NCI-H69 (cell line): ENCODE results near the gene DGKD.
"Not testable (repeated sequence)": the region's sequence is repeated elsewhere in the genome, so short reads cannot be mapped to it uniquely, and the experiment has no call there.

Experiments used
- DNase-seq: peaks from one replicate; lab custom pipeline; 2025; lab: John Stamatoyannopoulos, UW

DGKD gene

DNA sequence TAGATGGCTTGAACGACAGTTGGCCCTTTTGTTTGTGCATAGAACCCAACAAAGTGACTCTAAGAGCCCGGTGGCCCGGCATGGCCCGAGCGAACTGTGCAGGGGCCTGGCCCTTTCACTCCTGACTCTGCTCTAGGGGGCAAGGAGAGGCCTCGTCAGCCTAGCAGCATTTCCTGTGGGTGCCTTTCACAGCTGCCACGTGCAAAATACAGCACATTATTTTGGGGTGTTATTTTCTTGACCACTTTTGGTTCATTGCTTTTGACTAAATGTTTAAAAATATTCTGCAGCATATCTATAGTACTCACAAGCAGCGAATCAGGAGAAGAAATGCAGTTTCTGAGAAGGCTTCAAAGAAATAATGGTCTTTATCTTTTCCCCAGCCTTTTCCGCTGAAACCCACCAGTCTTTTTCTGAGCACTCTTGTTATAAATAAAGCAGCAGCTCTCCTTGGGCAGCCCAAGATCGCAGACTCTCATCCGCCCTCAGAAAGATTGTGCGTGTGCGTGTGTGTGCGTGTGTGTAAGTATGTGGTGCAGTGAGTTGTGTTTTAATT lies 31.3 kb downstream of the DGKD start:
- DNase-seq = no peak

DNA sequence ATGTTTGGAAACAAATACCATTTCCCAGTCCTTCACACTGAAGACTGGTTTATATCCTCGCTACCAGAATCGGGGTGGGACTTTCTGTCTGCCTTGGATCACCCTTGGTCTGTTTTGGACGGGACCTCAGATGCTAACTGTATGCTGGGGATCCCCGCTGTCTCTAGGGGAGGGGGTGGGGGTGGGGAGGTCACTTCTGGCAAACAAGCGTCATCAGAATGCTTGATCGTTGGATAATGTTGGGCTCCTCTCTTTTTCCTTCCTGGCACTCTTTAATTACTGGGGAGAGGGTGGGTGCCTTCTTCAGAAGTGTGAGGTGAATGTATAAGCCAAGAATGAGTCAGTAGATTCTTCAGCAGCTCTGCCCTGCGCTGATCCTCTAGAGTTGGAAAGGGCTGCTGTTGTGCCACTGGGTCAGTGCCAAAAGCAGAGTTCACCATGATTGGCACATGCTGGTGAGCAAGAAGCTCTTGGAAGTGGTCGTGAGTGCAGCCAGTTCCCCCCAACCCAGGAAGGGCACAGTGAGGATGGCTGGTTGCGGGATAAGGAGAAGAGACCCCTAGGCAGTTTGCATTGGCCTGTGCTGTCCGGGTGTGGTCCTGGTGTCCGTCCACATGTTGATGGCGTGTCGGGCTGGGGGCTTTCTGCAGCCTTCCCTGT lies 32.2 kb downstream of the DGKD start:
- no peak for DNase-seq

DNA sequence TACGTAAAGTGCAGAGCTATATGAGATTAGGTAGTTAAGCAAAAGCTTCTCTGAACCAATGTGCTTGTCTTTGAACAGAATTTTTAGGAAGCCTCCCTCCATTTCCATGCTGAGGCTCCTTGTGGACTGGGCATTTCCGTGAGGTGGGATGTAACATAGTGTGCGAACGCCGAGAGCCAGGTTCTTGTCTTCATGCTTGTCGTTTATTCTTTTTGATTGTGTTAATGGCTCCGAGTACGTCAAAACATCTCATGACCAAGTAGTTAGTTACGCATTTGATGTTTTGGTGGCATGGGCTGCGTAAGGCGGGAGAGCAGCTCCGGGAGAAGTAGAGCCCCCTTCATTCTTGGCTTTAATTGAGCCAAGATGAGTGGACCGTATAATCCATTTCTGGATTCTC lies 32.9 kb downstream of the DGKD start:
- no peak for DNase-seq

DNA sequence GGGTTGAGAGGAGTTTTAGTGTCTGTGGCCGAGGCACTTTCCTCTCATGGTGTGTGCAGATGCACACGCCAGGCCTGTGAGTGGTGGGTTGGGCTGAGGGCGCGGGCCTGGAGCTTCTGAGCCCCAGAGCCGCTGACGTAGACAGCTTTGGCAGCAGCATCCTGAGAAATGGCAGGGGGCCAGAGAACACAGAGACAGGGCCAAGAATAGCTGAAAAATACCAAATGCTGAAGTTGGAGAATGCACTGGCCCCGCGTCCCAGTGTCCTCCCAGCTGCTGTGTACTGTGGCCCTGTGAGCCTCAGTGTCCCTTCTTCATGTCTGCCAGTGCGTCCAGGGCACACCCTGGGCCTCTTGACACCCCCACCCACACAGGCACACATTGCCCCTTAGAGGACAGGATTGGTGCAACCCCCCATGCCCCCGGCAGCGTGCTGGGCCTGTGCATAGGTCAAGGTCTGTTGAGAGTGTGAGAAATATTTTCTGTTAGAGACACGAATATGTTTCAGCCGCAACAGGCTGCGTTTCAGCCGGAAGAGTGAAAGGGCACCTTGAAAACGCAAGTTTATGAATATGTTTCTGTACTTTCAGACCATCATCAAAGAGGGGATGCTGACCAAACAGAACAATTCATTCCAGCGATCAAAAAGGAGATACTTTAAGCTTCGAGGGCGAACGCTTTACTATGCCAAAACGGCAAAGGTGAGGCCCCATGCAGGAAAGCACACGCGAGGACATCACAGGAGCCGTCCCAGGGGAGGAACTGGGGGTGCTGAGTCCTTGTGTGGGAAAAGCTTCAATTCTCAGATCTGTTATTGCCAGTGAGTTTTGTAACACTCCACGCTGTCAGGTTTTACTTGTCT lies 33.6 kb downstream of the DGKD start:
- DNase-seq = no peak

DNA sequence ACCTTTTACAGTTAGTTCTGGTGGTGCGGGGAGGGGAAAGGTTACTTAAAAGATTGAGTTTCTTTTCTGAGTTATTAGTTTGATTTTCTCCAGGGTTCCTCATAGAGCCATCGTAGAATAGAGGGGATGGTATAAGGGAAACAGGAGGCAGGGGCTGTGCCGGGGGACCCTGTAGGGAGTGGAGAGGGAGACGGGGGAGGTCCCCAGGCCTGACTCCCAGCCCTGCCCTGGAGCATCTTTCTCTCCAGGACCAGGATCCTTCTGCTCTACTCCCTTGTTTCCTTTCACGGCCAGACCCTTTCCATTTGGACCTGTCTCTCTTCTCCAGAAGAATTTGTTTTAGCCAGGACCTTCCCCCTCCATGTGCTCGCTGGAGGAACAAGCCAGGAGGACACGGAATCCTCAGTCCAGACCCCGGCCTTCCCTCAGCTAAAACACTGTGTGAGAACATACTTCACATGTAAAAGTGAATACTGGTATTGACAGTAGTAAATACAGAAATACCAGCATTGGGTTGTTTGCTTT lies 35.4 kb downstream of the DGKD start:
- DNase-seq = no peak

DNA sequence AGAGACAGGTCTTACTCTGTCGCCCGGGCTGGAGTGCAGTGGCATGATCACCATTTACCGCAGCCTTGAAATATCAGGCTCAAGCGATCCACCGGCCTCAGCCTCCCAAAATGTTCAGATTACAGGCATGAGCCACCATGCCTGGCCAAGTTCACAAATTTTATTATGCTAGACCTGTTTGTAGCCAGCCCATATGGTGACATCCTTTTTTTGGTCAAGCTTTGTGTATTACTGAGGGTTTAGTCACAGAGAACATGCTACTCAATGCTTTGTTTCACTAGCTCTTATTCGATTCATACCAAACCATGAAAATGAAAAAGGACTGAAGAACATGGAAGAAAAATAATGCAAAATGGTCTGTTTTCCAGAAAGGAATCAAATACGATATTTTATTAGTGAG lies 41.4 kb downstream of the DGKD start:
- DNase-seq = no peak

DNA sequence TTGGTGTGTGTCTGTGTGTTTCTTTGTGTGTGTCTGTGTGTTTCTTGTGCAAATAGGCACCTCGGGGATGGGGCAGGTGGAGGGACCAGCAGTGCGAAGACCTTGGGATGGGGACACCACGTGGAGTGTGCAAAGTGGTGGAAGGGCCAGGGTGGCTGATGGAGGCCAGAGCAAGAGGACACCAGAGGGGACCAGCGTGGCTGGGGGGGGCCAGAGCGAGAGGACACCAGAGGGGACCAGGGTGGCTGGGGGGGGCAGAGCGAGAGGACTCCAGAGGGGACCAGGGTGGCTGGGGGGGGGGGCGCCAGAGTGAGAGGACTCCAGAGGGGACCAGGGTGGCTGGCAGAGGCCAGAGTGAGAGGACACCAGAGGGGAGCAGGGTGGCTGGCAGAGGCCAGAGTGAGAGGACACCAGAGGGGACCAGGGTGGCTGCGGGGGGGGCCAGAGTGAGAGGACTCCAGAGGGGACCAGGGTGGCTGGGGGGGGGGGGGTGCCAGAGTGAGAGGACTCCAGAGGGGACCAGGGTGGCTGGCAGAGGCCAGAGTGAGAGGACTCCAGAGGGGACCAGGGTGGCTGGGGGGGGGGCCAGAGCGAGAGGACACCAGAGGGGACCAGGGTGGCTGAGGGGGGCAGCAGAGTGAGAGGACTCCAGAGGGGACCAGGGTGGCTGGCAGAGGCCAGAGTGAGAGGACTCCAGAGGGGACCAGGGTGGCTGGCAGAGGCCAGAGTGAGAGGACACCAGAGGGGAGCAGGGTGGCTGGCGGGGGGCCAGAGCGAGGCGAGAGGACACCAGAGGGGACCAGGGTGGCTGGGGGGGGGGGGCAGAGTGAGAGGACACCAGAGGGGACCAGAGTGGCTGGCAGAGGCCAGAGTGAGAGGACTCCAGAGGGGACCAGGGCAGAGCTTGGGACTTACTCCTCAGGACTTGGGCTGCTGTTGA lies 42.7 kb downstream of the DGKD start:
- not testable (repeated sequence) for DNase-seq

DNA sequence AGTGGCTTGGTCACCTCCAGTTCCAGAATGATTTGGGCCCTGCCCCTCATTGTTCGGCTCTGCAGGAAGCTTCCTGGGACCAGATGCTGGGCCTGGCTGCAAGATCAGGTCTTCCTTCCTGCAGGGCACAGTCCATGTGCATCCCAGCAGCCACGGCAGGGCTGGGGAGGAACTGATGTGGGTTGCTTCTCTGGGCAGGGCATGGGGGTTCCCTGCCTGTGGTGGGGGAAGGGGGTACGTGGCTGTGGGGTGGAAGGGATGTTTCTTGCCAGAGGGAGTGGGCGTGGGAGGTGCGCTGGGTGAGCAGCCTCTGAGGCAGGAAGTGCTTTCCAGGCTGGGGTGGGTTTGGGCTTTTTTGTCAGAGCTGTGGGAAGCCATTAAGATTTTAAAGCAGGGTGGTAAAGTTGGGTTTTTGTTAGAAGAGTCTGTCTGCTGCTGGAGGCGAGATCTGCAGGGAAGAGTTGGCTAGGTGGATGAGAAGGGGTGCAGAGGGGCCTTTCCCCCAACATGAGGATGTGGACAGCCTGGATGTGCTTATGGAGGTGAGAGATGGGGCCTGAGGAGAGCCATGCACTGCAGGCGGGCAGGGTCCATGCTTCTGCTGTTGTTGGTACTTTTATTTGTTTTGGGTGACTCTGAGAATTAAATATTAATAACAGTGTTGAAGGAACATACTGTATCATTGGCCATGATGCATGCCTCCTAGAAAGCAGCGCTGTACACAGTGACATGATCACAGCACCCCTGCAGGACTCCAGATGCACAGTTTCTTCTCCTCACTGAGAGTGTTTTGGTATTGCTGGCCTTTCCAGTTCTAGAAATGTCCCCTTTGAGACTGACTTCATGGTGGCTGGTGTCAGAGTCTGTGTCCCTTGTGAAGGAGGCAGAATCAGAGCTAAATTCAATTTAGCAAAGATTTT lies 45.3 kb downstream of the DGKD start:
- peak; percentile 60 for DNase-seq

DNA sequence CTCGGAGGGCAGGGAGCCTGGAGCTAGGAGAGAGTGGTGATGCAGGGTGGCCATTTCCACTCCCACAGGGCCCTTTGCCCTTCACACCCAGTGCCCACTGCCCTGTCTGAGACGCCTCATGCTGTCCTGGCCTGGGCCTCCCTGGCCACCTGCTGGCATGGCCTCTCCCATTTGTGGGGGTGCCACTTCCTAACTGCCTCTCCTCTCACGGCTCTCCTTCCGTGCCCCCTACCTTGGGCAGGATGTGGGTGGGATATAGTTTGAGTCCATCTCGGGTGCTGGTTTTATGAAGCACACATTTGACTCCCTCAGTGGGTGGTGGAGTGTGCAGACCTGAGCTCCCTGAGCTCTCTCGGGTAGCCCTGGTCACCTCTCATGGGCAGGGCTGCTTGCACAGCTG lies 46.0 kb downstream of the DGKD start:
- no peak for DNase-seq

DNA sequence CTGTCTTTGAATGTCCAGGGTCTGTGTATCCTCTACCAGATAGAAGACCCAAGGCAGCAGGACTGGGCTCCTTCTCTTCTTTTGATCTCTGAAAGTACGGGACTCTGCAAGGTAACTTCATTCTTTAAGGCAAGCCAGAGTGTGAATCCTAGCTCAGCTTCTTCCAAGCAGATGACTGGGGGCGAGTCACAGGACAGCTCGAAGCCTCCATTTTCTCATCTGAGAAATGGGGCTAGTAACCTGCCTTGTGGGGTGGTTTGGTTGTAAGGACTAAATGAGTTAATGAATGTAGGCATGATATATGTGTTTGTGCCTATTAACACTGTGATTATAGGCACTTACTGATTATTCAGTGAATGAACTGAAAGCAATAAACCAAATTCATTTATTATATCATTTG lies 46.7 kb downstream of the DGKD start:
- no peak for DNase-seq

DNA sequence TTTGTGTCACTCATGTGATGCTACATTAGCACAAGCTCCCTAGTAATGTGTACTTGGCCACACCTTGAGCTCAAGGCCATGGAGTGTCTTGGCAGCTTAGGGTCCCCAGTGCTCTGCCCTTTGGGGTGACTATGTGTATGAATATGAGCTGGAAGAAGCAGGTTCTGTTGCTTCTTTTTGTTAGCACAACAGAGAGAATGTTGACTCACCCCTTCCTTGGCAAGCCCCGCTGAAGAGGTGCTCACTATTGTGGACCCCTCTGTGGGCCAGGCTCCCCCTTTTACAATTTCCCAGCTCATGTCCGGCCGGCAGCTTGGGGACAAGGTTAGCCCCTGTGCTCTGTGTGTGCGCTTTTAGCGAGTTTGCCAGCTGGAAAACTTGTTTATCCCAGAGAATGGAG lies 48.1 kb downstream of the DGKD start:
- DNase-seq = no peak

DNA sequence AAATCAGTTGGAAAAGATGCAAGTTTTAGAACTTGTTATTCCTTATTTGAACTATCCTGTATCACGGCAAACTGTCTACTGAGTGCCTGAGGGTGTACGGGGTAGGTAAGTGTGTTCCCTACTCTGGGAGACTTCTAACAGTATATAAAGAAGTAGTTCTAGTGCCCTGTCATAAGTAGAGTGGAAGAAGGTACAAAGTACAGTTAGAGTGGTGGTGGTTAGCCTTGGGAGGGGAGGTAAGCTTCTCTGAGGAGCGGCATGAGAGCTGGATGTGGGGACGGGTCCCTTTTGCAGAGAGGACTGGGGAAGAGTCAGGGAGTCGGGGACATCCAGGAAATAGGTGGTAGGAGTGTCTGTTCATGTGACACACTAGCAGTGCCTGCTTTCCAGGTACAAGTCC lies 48.5 kb downstream of the DGKD start:
- DNase-seq = no peak

DNA sequence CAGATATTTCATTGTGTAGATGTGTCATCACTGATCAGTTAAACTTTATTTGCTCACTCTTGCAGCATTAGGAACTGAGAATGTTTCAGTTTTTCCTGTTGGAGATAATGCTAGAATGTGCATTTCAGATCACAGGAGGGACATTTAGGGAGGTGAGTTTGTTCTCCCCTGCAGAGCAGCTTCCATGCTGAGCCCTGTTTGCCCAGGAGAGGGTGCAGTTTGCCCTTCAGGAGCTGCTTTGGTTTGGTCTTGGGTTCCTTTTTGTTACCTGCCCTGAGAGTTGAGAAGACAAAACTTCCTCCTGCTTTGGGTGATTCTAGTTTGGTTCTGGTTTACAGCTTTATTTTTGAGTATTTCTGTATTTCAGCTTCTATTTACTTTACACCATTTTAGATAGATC lies 49.9 kb downstream of the DGKD start:
- peak; percentile 52 for DNase-seq

DNA sequence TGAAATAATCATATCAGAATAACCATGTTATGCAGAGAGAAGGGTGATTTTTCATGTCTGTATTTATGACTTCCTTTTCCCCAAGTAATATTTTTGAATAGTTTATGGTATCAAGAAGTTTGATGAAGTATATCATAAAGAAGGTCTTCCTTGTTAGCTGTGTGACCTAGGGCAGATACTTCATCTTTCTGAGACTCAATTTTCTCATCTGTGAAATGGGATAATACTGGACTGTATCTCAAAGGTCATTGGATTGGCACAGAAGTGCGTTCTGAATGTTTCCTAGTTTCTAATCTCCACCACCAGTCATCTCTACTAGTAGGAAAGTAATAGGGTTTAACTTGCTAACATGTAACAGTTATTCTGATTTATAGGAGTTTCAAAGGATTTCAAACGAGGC lies 52.6 kb downstream of the DGKD start:
- no peak for DNase-seq

DNA sequence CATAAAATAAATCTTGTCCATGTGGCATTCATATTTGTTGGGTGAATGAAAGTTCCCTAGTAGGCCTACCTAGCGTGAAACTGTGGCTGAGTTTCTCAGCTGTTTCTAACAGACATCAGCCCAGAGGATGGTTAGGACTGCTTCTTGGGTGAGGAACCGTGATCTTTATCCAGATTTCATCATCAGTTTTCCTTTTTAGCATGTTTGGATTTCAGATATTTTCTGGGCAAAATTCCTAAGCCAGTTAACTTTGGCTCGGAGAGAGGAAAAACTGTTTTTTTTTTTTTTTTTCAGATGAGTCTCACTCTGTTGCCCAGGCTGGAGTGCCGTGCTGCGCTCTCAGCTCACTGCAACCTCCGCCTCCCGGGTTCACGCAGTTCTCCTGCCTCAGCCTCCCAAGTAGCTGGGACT lies 53.5 kb downstream of the DGKD start:
- no peak for DNase-seq

DNA sequence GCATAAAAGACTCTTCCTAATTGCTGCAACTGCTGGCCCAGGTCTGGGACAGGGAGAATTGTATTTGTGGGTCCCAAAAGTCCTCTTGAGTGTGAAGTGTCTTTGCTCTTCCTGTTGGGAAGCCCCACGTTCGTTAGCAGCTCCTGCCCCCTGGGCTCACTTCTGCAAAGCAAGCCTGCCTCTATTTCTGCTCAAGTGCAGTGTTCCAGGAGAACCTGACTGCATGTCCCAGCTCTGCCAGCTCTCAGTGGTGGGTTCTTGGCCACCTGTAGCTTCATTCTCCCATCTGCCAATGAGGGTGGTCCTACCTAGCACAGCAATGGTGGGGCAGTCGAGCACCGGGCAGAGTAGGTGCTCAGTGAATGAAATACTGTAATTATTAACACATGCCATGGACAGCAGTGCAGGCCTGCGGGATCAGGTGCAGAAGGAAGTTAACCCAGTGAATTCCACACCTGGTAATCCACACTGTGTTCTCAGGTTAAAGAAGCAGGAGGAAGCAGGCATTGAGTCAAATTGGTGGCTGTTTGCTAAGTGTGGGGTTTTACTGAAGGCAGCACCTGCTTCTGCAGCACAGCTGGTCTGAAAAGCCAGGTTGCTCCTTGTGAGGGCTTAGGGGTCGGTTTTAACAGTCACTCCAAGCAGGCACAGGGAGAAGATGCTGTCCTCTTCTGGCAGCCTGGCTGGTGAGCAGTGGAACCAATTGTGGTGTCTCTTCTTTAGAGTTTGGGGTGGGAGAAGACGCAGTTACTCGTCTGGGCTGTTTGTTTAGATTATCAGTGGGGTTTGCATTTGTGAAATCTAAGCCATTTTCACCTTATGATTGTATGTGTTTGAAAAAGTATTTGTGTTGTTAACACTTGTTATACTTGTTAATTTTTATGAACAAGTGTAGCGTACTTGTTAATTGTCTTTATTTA lies 54.3 kb downstream of the DGKD start:
- DNase-seq = peak; percentile 74

DNA sequence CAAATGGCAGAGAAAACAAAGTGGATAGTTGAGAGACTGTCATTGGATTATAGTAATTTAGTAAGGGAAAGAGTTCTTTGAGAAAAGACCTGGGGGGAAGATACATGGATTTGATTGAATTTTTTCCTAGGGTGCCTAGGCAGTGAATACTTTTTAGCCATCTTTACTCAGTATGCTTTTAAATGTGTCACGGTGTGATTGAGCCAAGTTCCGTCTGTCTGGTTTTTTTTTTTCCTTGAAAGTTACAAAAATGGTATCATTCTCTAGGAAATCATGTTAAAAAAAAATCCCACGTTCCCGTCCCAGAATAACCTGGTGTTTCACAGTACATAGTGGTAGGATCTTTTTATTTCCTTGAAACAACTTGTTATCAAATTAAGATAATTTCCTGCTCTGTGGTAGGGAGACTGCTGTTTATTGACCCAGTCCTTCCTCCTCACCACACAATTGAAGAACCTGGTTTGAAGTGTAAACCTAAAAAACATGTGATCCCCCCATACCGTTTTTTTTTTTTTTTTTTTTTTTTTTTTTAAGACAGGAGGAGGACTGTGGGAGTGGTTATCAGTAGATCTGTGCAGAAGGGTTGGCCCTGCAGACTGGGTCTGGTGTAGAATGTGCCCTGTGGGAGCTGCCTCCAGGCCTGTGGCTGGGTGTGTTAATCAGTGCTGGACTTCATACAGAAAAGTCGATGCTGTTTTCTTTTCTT lies 55.1 kb downstream of the DGKD start:
- DNase-seq = peak; percentile 16

DNA sequence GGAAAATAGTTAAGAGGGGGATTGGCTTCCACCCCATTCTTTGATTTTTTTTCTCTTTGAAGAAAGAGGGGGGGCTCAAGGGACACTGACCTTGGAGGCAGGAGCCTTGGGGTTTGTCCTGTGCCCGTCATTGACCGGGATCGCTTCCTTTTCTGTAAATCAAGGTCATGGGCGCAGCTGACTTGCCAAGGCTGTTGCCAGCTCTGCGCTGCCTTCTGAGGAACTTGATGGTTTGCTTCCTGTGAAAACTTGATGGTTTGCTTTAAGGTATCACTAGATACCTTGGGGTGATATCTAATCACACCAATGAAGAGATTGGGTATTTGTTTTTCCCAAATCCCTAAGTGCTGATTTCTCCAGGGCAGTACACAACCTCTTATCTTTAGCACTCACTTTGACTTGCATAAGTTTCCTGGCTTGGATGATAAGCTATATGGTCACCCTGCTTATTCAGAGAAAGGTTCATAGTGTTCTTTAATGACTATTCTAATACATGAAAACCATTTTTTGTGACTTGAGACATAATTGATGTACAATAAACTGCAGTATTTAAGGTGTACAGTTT lies 56.0 kb downstream of the DGKD start:
- DNase-seq = no peak

DNA sequence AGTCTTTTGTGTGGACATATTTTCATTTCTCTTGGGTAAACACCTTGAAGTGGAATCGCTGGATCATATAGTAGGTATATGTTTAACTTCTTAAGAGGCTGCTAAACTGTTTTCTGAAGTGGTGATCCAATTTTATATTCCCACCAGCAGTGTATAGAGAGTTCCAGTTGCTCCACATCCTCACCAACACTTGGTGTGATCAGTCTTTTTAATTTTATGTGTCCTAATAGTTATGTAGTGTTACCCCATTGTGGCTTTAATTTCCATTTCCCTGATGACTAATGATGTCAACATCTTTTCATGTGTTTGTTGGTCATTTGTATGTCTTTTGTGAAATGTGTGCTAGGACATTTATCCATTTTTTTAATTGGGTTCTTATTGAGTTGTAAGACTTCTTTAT lies 56.9 kb downstream of the DGKD start:
- no peak for DNase-seq
